Activated CD4-positive, alpha-beta T cell treated with anti-CD3 and anti-CD28 coated beads, Interleukin-2, Interleukin-4, amounts not matched to agents 100 ng/mL and 50 ng/mL, durations not matched to agents 16 hours and 8 hours (primary cell): Measurements from ENCODE around the gene DHX15.
"Not testable (repeated sequence)": the region's sequence is repeated elsewhere in the genome, so short reads cannot be mapped to it uniquely, and the experiment has no call there.

Experiments used
- DNase-seq: peaks from one replicate; pipeline ENCODE4 v3.0.0-alpha.2; 2020; ENCODE audit warnings: low spot score

Gene DHX15

DNA sequence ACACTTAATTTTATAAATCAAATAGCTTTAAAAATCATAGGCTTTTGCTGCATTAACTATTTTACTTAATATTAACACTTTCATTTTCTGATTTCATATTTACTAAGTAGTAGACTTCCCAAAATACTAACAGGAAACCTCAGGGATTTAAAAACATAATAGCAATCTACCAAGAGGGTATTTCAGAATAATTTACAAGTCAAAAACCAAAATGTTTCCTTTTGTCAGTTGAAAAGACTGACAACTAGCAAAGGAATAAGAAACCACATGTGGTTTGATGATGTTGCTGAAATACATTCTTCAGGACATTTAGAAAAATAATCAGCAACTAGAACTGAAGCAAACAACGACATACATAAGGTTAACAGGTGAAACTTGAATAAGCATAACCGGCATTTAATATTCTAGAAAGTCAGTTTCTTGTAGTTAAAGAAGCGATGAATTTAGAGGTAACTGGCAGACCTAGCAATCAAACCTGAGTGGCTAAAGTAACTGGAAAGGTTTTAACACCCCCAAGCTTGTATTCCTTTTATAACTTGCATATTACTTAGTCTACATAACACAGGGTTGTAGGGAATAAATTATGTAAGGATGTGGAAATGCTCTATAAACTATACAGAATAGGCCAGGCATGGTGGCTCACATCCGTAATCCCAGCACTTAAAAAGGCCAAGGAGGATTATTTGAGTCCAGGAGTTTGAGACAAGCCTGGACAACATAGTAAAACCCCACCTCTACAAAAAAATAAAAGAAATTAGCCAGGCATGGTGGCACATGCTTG is 40.0 kb downstream of the DHX15 start:
- DNase-seq: no peak

DNA sequence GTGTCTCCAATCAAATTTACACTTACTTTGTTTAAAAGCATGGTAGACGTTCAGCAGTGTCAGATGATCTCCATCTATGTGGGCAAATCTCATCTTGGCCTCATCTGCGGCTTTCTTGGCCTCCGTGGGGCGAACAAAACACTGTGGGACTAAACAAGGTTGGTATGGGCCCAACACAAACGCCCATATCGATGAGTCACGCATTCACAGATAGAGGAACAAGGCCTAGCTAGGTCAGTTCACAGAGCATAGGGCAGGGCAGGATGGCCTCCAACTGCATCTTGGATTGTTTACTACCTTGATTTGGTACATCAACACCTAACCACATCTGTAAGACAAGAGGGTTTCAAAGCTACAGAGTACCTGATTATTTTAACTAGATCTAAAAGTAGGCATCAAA is 47.3 kb downstream of the DHX15 start:
- DNase-seq: no peak

GRCh38 chr4:24535399-24535798 is 49.0 kb downstream of the DHX15 start:
- DNase-seq: no peak

DNA sequence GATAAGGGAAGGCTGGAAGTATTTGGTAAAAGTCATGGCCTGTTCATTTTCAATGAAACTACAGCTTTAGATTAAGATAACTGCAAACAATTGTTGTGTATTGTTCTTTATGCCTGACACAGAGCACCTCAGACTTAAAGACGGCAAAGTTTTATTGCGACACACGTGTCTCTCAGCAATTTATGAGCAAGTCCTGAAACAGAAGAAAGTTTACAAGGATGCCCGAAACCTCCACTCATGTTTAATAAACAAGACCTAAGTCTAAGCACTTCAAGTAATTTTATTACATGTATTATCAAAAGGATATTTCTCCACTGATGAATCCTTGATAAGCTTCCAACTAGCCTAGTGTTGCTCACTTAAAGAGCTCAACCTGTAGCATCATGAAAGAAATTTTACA is 51.0 kb downstream of the DHX15 start:
- DNase-seq: no peak

DNA sequence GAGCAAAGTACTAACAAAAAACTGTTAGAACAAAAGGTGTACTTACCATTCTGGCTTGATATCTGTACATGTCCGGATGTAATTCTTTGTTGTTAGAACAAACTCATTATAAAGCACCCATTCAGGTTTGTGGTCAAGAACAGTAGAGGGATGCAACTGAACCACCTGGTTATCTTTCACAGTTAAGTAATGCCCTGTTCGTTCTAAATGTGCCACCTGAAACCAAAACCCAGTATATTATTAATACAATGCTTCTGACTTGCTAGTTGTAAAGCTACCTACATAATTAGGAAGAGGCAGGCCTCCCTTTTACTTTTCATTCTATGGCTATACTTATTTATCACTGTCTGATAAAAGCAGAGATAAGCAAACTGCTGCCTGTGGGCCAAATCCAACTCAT is 54.8 kb downstream of the DHX15 start:
- DNase-seq: no peak

DNA sequence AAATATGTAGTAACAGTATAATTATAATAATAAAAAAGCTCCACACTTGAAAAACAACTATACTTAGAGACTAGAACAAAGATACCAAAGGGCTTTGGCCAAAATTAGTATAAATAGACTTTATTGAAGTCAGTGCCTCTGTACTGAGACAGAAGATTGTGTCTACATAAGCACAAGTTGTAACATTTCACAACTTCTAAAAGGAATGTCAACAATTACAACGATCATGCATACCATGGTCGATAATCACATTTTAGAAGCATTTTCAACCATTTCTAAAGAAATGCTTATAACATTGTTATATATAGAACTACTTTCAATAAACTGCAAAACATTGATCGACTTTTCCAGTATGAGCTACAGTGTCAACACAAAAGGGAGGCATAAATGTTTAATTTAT is 57.0 kb downstream of the DHX15 start:
- DNase-seq: no peak

GRCh38 chr4:24521544-24521943 is 62.8 kb downstream of the DHX15 start:
- DNase-seq: no peak

GRCh38 chr4:24519649-24520048 is 64.7 kb downstream of the DHX15 start:
- DNase-seq: no peak

GRCh38 chr4:24517676-24518075 is 66.7 kb downstream of the DHX15 start:
- no peak for DNase-seq

- peak; percentile 8 for DNase-seq
These were observed 67.4 kb downstream of the DHX15 start for GRCh38 chr4:24516926-24517325.

DNA sequence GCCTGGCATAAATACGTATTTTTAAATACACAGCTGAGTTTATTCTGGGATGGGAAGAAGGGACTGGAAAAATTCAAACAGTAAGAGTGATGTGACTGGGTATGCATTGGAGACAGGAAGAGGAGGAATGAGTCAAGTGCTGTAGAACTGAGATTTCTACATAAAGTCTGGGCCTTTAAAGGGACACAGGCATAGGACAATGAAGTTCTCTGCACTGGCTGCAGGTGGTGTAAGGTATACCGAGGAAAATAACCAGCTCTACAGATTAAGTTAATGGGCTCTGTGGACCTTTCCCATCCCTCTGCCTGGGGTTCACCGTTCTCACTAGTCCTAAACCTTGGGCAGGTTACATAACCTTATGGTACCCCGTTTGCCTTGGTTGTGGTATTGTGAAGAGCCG is 68.7 kb downstream of the DHX15 start:
- no peak for DNase-seq

GRCh38 chr4:24514808-24515207 is 69.5 kb downstream of the DHX15 start:
- no peak for DNase-seq

- DNase-seq: no peak
These were observed 70.6 kb downstream of the DHX15 start for GRCh38 chr4:24513718-24514117.

DNA sequence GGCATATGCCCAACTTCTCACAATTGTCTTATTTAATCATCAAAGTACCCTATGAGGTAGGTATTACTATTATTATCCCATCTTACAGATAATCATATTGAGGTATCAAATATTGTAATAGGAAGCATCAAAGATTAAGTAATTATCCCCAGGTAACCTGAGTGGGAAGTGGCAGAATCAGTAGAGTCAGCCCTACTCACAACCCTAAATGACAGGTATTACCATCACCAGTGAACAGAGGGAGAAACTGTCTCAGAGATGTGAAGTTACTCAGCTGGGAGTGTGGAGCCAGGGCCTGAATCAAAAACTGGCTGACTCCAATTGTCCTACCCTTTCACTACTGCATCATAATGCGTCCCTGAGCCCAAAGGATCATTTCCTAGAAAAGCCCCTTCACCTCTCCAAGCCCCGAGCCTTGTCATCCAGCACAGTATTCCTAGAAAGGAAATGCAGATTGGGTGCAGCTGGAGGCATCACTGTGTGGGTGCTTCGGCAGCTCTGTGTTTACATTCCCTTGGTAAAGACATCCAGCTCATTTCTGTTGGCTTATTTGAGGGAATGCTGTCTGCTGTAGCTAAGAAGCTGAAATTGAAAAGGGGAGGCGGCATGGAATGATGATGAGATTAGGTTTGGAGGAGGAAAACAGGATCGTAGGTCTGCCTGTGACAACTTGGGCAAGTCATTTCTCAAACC is 72.8 kb downstream of the DHX15 start:
- no peak for DNase-seq

GRCh38 chr4:24510091-24510490 is 74.3 kb downstream of the DHX15 start:
- no peak for DNase-seq

- no peak for DNase-seq
These were observed 75.8 kb downstream of the DHX15 start for GRCh38 chr4:24508541-24508940.

GRCh38 chr4:24507439-24507838 is 76.9 kb downstream of the DHX15 start:
- no peak for DNase-seq

DNA sequence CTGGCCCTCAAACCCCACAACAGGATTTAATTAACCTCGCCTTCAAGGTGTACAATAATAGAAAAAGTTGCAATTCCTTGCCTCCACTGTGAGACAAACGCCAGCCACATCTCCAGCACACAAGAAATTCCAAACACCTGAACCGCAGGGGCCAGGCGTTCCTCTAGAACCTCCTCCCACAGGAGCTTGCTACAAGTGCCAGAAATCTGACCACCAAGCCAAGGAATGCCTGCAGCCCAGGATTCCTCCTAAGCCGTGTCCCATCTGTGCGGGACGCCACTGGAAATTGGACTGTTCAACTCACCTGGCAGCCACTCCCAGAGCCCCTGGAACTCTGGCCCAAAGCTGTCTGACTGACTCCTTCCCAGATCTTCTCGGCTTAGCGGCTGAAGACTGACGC is 81.3 kb downstream of the DHX15 start:
- not testable (repeated sequence) for DNase-seq

- DNase-seq: no peak
These were observed 87.1 kb downstream of the DHX15 start for GRCh38 chr4:24497221-24497620.

DNA sequence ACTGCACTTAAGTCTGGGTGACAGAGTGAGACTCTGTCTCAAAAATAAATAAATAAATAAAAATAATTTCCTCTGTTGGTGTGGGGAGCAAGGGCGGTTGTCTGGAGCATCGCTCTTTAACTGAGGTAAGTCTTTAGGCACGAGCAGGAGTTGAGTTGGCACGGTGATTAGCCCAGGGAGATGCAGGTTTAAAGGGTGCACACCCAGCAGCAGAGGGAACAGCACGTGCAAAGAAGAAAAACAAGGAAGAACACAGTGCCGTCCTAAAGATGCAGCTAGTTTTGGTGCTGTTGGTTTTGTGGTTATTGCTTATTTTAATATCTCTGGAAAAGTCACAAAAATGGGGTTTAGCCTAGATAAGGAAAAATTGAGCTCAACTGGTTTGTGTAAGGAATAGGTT is 87.8 kb downstream of the DHX15 start:
- DNase-seq: no peak

- DNase-seq: no peak
These were observed 89.0 kb downstream of the DHX15 start for GRCh38 chr4:24495388-24495787.

GRCh38 chr4:24489870-24490269 is 94.5 kb downstream of the DHX15 start:
- no peak for DNase-seq

GRCh38 chr4:24488399-24489164 is 95.8 kb downstream of the DHX15 start:
- peak; percentile 69 for DNase-seq
